Mesendoderm (in vitro differentiated cells): ENCODE results near the gene GATA1.

Source experiments
- DNase-seq: peaks from one replicate; pipeline ENCODE4 v3.0.0; 2013
- H2AK5ac ChIP-seq: 2 replicates; pipeline ENCODE4 v1.6.1; 2013; ENCODE audit warnings: low read length, inconsistent platforms
- H2BK120ac ChIP-seq: 2 replicates; pipeline ENCODE4 v1.6.1; 2013; ENCODE audit warnings: low read depth, mild to moderate bottlenecking, low read length, moderate library complexity, mixed read lengths
- H2BK15ac ChIP-seq: replicated peaks from 2 replicates; pipeline ENCODE4 v1.6.1; 2013; ENCODE audit warnings: low read depth, mild to moderate bottlenecking, moderate library complexity
- H2BK5ac ChIP-seq: 2 replicates; pipeline ENCODE4 v1.6.1; 2013; ENCODE audit warnings: low read length, inconsistent platforms
- H3K18ac ChIP-seq: 2 replicates; pipeline ENCODE4 v1.6.1; 2013; ENCODE audit warnings: mild to moderate bottlenecking, low read length, mixed read lengths
- H3K23ac ChIP-seq: one replicate; pipeline ENCODE4 v1.6.1; 2013; ENCODE audit warnings: low read length
- H3K27ac ChIP-seq: 2 replicates; pipeline ENCODE4 v1.5.1; 2013; ENCODE audit warnings: low read depth, mild to moderate bottlenecking, inconsistent platforms, low read length, moderate library complexity
- H3K27me3 ChIP-seq: 2 replicates; pipeline ENCODE4 v1.6.1; 2013; ENCODE audit warnings: low read length, control low read depth, mild to moderate bottlenecking, inconsistent platforms; ENCODE audit not compliant: insufficient read depth, poor library complexity
- H3K36me3 ChIP-seq: 2 replicates; pipeline ENCODE4 v1.6.1; 2013; ENCODE audit warnings: low read length, inconsistent platforms; ENCODE audit not compliant: control insufficient read depth, insufficient read depth
- H3K4ac ChIP-seq: one replicate; pipeline ENCODE4 v1.6.1; 2013; ENCODE audit warnings: low read depth, mild to moderate bottlenecking, low read length, moderate library complexity
- H3K4me1 ChIP-seq: 2 replicates; pipeline ENCODE4 v1.6.1; 2013; ENCODE audit warnings: low read depth, low read length, inconsistent platforms; ENCODE audit not compliant: control insufficient read depth
- H3K4me2 ChIP-seq: 2 replicates; pipeline ENCODE4 v1.6.1; 2013; ENCODE audit warnings: low read length
- H3K4me3 ChIP-seq: 2 replicates; pipeline ENCODE4 v1.5.1; 2013; ENCODE audit warnings: mild to moderate bottlenecking, low read length
- H3K56ac ChIP-seq: one replicate; pipeline ENCODE4 v1.6.1; 2013; ENCODE audit warnings: low read length
- H3K79me1 ChIP-seq: 2 replicates; pipeline ENCODE4 v1.6.1; 2013; ENCODE audit warnings: low read length, inconsistent platforms
- H3K79me2 ChIP-seq: 2 replicates; pipeline ENCODE4 v1.6.1; 2013; ENCODE audit warnings: mild to moderate bottlenecking, low read length; ENCODE audit not compliant: control insufficient read depth, insufficient read depth
- H3K9ac ChIP-seq: 2 replicates; pipeline ENCODE4 v1.6.1; 2013; ENCODE audit warnings: low read length, inconsistent platforms
- H4K5ac ChIP-seq: one replicate; pipeline ENCODE4 v1.6.1; 2013; ENCODE audit warnings: low read length
- H4K8ac ChIP-seq: one replicate; pipeline ENCODE4 v1.6.1; 2013; ENCODE audit warnings: low read depth, mild to moderate bottlenecking, control low read depth, low read length, moderate library complexity
- WGBS: extraction: QIAGEN DNeasy Blood & Tissue Kit; methylation state at CpG from one replicate; pipeline ENCODE4 v1.1.7; 2013; ENCODE audit warnings: low lambda C conversion rate, missing lambda C conversion rate; ENCODE audit not compliant: insufficient coverage; ENCODE audit errors: extremely low coverage; 5-methylcytosine and 5-hydroxymethylcytosine counted together

Gene GATA1

GRCh38 chrX:48761674-48762471 lies 24.5 kb upstream of the GATA1 start, which contains the start of gene GLOD5:
Gene GLOD5 (plus strand): TSS chrX:48761747. CDS start chrX:48761791, 44 bp downstream.
- Histone ChIP-seq H3K4me2 (no peak within 1 kb of the TSS), H2BK15ac (no peak within 1 kb of the TSS), H2AK5ac (no peak within 1 kb of the TSS), H3K4ac (no peak within 1 kb of the TSS), H3K4me1 (no peaks in the 10 kb centered on the region), H2BK5ac (no peak within 1 kb of the TSS), H3K27me3 (no peaks in the 10 kb centered on the region), H4K5ac (no peak within 1 kb of the TSS), H3K4me3 (no peak within 1 kb of the TSS), H3K23ac (no peak within 1 kb of the TSS), H4K8ac (no peak within 1 kb of the TSS), H3K27ac (no peak within 1 kb of the TSS), H3K56ac (peak within 1 kb of the TSS; percentile 5), H3K18ac (no peak within 1 kb of the TSS), H2BK120ac (no peak within 1 kb of the TSS), H3K79me2 (no peaks in the 10 kb centered on the region), H3K9ac (no peak within 1 kb of the TSS), H3K79me1 (no peaks in the 10 kb centered on the region), H3K36me3 (no peaks in the 10 kb centered on the region)
- no CpG with 5 or more reads among the region's 12 CpGs for WGBS
- DNase-seq: peak; percentile 75

GRCh38 chrX:48769230-48769629 lies 17.2 kb upstream of the GATA1 start:
- no peaks in the 10 kb centered on the region for H3K27me3 ChIP-seq
- H3K18ac ChIP-seq: no peak overlapping the region
- no peak overlapping the region for H4K5ac ChIP-seq
- H3K4me3 ChIP-seq: no peak overlapping the region
- no peak overlapping the region for H4K8ac ChIP-seq
- H3K4ac ChIP-seq: no peak overlapping the region
- no peaks in the 10 kb centered on the region for H3K36me3 ChIP-seq
- no peaks in the 10 kb centered on the region for H3K4me1 ChIP-seq
- H3K9ac ChIP-seq: no peak overlapping the region
- H3K27ac ChIP-seq: no peak overlapping the region
- H2BK120ac ChIP-seq: no peak overlapping the region
- no peak overlapping the region for H3K4me2 ChIP-seq
- H3K23ac ChIP-seq: no peak overlapping the region
- no peak overlapping the region for H2BK5ac ChIP-seq
- whole genome bisulfite sequencing: no CpG with 5 or more reads among the region's 6 CpGs
- no peaks in the 10 kb centered on the region for H3K79me2 ChIP-seq
- no peak overlapping the region for H3K56ac ChIP-seq
- H2BK15ac ChIP-seq: no peak overlapping the region
- DNase-seq: no peak
- no peaks in the 10 kb centered on the region for H3K79me1 ChIP-seq
- H2AK5ac ChIP-seq: no peak overlapping the region

GRCh38 chrX:48770296-48770695 lies 16.1 kb upstream of the GATA1 start:
- H3K4me1 ChIP-seq: no peaks in the 10 kb centered on the region
- H3K56ac ChIP-seq: no peak overlapping the region
- H3K18ac ChIP-seq: no peak overlapping the region
- H2BK15ac ChIP-seq: no peak overlapping the region
- no CpG with 5 or more reads among the region's 6 CpGs for WGBS
- H2BK120ac ChIP-seq: no peak overlapping the region
- no peaks in the 10 kb centered on the region for H3K27me3 ChIP-seq
- no peak overlapping the region for H3K4ac ChIP-seq
- H2BK5ac ChIP-seq: no peak overlapping the region
- H3K9ac ChIP-seq: no peak overlapping the region
- H3K23ac ChIP-seq: no peak overlapping the region
- no peak overlapping the region for H3K4me3 ChIP-seq
- no peak for DNase-seq
- H4K8ac ChIP-seq: no peak overlapping the region
- H3K79me2 ChIP-seq: no peaks in the 10 kb centered on the region
- no peak overlapping the region for H2AK5ac ChIP-seq
- no peak overlapping the region for H3K27ac ChIP-seq
- H4K5ac ChIP-seq: no peak overlapping the region
- H3K4me2 ChIP-seq: no peak overlapping the region
- H3K36me3 ChIP-seq: no peaks in the 10 kb centered on the region
- H3K79me1 ChIP-seq: no peaks in the 10 kb centered on the region

GRCh38 chrX:48772602-48773001 lies 13.8 kb upstream of the GATA1 start:
- Histone ChIP-seq H3K36me3 (no peaks in the 10 kb centered on the region), H3K79me1 (no peaks in the 10 kb centered on the region), H3K79me2 (no peaks in the 10 kb centered on the region), H2AK5ac (no peak overlapping the region), H3K27ac (no peak overlapping the region), H3K56ac (no peak overlapping the region), H3K4ac (no peak overlapping the region), H3K27me3 (no peaks in the 10 kb centered on the region), H3K4me1 (no peaks in the 10 kb centered on the region), H3K23ac (no peak overlapping the region), H3K18ac (no peak overlapping the region), H4K5ac (no peak overlapping the region), H3K4me3 (no peak overlapping the region), H3K9ac (no peak overlapping the region), H3K4me2 (no peak overlapping the region), H4K8ac (no peak overlapping the region), H2BK120ac (no peak overlapping the region), H2BK5ac (no peak overlapping the region), H2BK15ac (no peak overlapping the region)
- no CpG with 5 or more reads among the region's 6 CpGs for WGBS
- DNase-seq: no peak

GRCh38 chrX:48776818-48777439 lies 9.5 kb upstream of the GATA1 start:
- Histone ChIP-seq H3K4me2 (no peak overlapping the region), H3K18ac (no peak overlapping the region), H2BK120ac (no peak overlapping the region), H2AK5ac (no peak overlapping the region), H3K79me1 (no peaks in the 10 kb centered on the region), H2BK5ac (no peak overlapping the region), H3K79me2 (no peaks in the 10 kb centered on the region), H3K27ac (no peak overlapping the region), H3K9ac (no peak overlapping the region), H3K4ac (no peak overlapping the region), H3K23ac (no peak overlapping the region), H3K27me3 (no peaks in the 10 kb centered on the region), H3K4me3 (no peak overlapping the region), H3K56ac (no peak overlapping the region), H4K8ac (no peak overlapping the region), H2BK15ac (no peak overlapping the region), H4K5ac (no peak overlapping the region), H3K4me1 (no peaks in the 10 kb centered on the region), H3K36me3 (no peaks in the 10 kb centered on the region)
- DNase-seq: no peak
- WGBS: no CpG with 5 or more reads among the region's 13 CpGs
